HG02981 (cell line): ENCODE data around the gene QDPR.

Experiments used
- ATAC-seq: cut with Tn5 transposase; IDR thresholded peaks from one replicate; pipeline ENCODE4 v1.9.1; 2021; ENCODE audit warnings: mild to moderate bottlenecking, moderate library complexity; ENCODE audit not compliant: unreplicated experiment

The QDPR gene

GRCh38 chr4:17436750-17437090 lies 75.2 kb downstream of the QDPR start:
- ATAC-seq: no peak
